HL-60/S4 treated with retinoic acid at 250 ng/mL for 4 days and 3 days (cell line): Measurements from ENCODE around the gene SEMA5A.

Experiments used
- in situ Hi-C: fragments of 300-500 bp; cut with MboI; formaldehyde crosslinking; loops from 2 replicates; pipeline ENCODE4 v1.7.0; 2022; ENCODE audit warnings: low sequenced_read_pairs

Gene SEMA5A

GRCh38 chr5:9045946-9046345 is 499.9 kb downstream of the SEMA5A start:
- in situ Hi-C loops, result no loop called here

DNA sequence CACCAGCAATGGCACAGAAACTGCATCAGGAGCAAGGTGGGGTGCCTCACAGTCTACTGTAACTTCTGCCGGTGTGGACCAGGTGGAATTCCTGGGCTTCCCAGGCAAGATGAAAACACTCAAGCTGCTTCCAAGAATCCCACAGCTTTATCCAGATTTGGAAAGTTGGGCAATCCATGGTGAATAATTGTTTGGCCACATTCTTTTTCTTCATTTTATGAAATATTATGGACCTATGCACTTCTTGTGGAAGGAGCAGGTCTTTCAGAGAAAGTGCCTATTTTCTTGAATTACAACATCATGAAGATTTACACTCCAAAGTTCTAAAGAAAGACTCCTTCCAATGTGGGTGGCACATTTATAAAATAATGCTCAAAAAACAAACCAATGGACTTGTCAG is 503.6 kb downstream of the SEMA5A start:
- in situ Hi-C loops, result no loop called here

GRCh38 chr5:9040475-9040874 is 505.4 kb downstream of the SEMA5A start:
- in situ Hi-C loops, result no loop called here

DNA sequence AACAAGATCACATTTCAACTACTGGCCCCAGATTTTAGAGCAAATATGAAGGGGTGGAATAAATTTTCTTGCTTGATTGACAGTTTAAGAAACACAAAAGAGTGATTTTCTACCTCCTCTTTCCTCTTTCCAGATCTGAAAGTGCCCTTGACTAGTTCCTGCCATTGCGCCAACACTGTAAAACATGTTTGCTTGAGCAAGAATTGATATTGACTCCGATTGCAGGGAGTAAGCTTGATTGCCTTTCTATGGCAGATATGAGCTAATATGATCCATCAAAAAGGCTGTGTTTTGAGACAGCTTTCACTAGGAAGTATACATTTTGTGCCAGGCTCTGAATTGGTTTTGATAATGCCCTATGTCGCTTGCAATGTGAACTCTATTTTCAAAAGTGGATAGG is 508.8 kb downstream of the SEMA5A start:
- in situ Hi-C loops, result no loop called here

GRCh38 chr5:9035346-9035745 is 510.5 kb downstream of the SEMA5A start:
- in situ Hi-C loops, result no loop called here

- in situ Hi-C loops, result no loop called here
Measured at GRCh38 chr5:9034649-9035048, 511.2 kb downstream of the SEMA5A start.

DNA sequence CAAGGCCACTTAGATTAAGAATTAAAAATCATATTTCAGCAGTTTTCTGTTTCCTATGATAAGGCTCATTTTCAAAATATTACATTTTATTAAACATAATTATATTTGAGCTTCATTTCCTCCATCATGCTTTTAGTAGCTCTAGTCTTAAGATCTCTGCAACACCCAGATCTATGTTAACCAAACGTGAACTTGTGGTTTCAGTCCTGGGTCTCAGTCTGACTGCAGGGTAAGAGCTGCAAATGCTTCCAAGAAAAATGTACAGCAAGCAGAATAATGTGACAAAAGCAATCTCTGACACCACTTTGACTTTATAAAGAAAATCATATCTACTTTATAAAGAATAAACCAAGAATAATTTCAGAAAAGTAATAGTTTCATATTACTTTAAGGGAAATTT is 512.4 kb downstream of the SEMA5A start:
- in situ Hi-C loops, result no loop called here

- in situ Hi-C loops, result no loop called here
Measured at GRCh38 chr5:9025942-9026341, 519.9 kb downstream of the SEMA5A start.

DNA sequence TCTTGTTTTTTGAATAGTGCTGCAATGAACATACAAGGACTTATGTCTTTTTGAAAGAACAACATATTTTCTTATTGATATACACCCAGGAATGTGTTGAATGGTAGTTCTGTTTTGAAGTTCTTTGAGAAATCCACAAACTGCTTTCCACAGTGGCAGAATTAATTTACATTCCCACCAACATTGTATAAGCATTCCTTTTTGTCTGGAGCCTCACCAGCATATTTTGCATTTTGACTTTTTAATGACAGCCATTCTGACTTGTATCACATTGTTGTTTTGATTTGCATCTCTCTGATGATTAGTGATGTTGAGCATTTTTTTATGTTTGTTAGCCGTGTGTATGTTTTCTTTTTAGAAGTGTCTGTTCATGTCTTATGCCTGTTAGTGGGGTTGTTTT is 524.9 kb downstream of the SEMA5A start:
- in situ Hi-C loops, result no loop called here

GRCh38 chr5:9015937-9016270 is 530.0 kb downstream of the SEMA5A start:
- in situ Hi-C loops, result no loop called here

- in situ Hi-C loops, result no loop called here
Measured at GRCh38 chr5:9015260-9015936, 530.5 kb downstream of the SEMA5A start.

- in situ Hi-C loops, result no loop called here
Measured at GRCh38 chr5:9013147-9013546, 532.7 kb downstream of the SEMA5A start.

GRCh38 chr5:9009931-9010651 is 535.8 kb downstream of the SEMA5A start:
- in situ Hi-C loops, result no loop called here

- in situ Hi-C loops, result no loop called here
Measured at GRCh38 chr5:8997542-8998070, 548.3 kb downstream of the SEMA5A start.

GRCh38 chr5:8993031-8993430 is 552.8 kb downstream of the SEMA5A start:
- in situ Hi-C loops, result no loop called here
